Hematopoietic multipotent progenitor cell treated with erythropoietin and hydrocortisone succinate and interleukin-3 and kit ligand, for 6 days (in vitro differentiated cells): ENCODE measurements around the gene POM121L2.

ENCODE experiments used
- DNase-seq: peaks from one replicate; pipeline ENCODE4 v3.0.0-alpha.2; 2015

The POM121L2 gene

DNA sequence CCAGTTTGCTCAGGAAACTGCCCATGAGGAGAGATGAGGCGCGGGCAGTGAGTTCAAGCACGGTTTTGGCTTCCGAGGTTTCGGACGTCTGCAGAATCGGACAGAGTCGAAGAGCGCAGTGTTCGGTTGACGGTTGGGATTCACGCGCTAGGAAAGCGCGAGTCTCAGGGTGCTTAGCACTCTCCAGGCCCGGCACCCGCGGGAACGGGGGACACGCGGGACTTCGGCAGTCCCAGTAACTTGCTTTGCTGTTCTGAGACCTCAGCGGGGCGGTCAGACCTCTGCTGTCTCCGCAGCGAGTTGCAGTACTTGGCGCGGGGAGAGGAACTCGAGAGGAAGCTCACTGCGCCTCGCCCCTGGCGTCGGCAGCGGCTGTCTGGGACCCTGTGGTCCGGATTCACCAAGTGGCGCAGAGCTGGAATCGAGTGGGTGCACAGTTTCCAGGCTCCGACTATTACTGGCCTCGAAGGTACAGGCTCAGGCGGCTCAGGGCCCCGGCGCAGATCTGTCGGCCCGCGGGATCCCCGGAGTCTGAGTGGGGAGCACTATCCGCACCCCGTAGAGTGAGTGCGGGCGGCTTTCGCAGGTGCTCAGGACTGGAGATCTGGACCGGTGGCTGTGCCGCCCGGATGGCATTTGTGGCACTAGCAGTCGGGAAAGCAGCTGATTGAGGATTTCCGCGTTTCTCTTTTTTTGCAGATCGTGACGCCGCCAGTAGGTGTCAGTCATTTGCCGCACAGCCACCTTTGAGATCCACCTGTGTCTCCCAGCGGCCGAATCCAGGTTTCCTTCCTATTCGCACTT is at the start of gene POM121L2:
Gene POM121L2, minus strand, starts transcription at position 128 of the 804 bp plus-strand sequence. Its CDS starts 103 bp downstream, at position 25.
- peak; percentile 71 for DNase-seq

DNA sequence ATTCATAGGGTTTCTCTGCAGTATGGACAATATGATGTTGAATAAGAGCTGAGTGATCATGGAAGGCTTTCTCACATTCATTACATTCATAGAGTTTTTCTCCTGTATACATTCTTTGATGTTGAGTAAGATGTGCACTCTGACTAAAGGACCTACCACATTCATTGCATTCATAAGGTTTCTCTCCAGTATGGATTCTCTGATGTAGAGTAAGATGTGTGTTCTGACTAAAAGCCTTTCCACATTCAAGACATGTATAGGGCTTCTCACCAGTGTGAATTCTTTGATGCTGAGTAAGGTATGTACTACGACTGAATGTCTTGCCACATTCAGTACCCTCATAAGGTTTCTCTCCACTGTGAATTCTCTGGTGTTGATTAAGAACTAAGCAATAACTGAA is 47.2 kb upstream of the POM121L2 start:
- DNase-seq: no peak

DNA sequence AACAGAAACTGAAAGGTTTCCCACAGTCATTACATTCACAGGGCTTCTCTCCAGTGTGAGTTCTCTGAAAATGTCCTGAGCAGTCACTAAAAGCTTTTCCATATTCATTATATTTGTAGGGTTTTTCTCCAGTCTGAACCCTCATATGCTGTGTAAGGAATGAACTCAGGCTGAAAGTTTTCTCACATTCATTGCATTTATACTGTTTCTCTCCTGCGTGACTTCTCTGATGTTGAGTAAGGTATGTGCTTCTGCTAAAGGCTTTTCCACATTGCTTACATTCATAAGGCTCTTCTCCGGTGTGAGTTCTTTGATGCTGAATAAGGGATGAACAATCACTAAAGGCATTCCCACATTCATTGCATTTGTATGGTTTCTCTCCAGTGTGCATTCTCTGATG is 46.7 kb upstream of the POM121L2 start:
- no peak for DNase-seq

DNA sequence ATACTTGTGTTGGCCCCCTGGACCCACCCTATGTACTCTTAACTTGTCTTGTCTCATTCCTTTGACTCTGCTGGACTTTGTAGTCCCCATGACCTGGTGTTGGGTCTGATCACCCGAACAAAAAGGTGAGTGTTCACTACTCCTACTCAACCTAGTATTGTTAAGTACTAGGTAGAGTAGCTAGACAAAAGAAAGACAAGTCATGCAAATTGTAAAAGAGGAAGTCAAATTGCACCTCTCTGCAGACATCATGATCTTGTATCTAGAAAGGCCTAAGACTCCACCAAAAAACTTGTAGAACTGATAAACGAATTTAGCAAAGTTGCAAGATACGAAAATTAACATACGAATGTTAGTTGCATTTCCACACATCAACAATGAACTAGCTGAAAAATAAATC is 40.8 kb upstream of the POM121L2 start:
- no peak for DNase-seq

DNA sequence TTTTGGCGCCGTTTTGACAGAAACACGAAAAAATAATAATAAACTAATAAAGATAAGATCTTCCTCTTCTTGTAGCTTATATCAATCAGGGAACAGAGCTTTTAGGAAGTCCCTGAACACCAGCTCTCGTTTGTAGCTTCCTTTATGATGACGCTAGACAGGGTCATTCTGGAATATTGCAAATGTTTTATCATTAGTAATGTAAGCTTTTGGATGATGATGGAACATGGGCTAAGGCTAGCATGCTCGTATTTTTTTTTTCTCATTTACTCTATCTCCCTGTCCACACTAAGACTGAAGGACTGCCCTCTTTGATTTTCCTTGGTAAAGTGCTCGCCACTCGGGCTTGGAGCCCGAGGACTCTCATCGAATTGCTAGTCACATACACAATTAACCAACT is 22.1 kb upstream of the POM121L2 start:
- no peak for DNase-seq

DNA sequence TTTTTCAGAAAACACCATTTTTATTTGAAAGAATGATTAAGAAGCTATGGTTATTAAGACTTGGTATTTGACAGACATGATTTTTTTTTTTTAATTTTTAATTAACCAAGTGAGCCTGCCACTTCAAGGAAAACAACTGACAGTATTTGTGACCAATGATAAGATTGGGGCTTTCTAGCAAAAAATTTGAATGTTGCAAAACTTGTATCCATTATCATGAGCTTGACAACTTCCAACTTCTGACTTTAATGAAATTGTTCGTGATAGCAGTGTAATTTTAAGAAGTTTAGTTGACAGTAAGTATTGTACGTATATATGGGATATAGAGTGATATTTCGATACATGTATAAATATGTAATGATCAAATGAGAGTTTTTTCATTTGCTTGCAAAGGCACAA is 21.6 kb upstream of the POM121L2 start:
- DNase-seq: no peak

DNA sequence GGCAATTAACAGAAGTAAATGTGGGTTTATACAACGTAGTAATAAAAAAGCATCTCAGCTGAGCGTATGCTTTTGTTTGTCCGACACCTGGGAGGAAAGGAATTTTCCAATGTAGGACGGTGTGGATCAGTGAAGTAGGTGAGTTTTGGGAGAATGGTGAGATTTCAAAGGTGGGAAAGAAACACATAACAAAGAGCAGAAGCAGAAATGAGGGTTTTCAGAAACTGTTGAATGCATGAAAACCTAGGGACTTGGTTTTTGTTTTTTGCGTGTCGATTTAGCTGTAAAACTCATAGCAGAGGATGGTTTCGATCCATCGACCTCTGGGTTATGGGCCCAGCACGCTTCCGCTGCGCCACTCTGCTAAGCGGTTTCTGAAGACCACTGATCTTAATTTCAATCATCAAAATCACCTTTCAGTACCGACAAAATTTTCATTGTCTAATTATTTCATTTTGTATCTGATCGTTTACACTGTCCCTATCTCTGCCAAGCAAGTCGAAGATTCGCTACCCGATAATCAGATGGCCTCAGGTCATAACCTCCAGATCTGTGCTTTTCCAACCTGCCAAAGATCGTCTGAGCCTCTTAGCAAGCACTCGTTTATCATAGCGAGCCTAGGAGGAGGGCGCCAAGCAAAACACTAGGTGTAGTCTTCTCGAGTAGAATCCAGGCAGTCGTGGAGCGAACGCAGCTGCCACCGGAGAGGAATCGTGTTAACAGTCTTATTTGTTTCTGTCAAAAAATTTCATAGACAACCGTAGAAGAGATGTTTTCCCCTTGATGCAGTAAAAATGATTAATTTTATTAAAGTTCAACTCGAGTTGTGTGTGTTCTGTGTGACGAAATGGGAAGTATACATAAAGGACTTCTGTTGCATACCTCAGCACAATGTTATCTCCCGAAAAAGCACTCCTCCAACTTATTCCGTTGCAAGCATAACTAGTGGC is 20.9 kb upstream of the POM121L2 start:
- peak; percentile 77 for DNase-seq

DNA sequence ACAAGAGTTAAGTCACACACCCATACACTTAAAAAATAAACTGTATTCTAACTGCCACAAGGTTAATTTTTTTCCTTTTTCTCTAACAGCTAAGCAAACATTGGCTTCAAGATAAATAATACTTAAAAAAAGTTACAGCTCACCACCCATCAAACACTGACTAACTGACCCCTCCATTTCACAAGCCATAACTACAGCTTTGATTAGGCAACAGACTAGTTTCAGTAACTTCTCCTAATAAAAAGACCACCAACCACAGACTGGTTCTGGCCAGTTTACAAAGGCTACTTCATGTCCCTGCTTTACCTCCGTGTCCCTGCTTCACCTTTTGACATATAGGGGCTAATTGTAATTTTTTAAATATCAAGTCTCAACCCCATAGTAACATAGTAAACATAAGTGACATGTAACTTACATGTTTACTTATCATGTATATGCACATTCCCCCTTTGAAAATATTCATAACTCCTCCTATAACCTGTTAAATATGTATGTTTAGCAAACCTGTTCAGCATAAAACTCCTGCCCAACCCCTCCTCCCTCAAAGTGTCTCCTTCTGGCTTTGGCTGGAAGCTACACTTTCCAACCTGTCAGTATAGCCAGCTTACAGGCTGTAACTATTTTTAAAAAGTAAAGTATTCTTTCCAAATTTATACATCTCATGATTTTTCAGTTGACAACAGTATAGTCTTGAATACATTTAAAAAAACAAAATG is 15.1 kb upstream of the POM121L2 start:
- no peak for DNase-seq

DNA sequence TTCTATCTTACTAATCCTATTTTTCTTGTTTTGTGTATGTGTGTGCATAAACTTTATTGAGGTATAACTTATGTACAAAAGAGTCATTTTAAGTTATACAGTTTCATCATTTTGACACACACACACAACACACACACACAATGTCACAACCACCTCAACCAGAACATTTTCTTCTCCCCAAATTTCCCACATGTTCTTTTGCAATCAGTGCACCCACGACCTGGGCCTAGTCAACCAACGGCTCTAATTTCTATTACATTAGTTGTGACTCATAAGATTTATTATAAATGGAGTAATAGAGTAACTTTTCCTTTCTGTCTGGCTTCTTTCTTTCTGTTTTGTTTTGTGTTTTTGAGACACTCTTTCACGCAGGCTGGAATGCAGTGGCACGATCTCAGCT is 9.8 kb upstream of the POM121L2 start:
- no peak for DNase-seq

DNA sequence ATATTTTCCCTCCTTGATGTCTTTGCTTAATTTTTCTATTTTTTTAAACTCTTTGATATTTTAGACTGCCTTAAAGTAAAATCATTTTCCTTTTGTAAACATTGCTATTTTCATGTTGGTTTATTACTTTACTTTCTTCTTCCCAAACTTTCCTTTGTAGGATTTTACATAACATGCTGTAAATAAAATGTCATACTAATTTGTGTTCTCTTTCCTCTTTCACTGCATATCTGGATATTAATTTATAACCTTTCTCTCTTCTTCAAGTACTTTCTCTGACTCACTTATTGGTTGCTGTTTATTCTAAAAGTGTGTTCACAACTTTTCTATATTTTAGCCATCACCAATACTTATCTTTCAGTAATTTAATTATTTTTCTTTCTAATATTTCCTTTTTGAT is 9.3 kb upstream of the POM121L2 start:
- no peak for DNase-seq

DNA sequence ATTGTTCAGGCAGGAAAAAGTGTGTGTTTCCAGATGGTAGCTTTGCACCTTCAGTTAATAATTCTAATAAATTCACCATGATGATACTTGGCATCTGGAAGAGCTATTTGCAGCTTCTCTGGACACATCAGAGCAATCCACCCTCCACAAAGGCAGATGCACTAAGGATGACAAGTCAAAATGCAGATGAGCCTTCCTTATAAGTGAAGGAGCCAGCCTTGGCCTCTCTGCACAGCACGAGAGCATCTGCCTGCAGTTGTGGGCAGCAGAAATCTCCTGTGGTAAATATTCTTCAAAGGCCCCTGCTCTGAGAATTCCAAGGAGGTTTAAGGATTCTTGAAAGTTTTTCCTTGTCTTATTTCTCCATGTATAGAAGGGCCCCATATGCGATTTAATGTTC is 6.9 kb upstream of the POM121L2 start:
- DNase-seq: no peak

DNA sequence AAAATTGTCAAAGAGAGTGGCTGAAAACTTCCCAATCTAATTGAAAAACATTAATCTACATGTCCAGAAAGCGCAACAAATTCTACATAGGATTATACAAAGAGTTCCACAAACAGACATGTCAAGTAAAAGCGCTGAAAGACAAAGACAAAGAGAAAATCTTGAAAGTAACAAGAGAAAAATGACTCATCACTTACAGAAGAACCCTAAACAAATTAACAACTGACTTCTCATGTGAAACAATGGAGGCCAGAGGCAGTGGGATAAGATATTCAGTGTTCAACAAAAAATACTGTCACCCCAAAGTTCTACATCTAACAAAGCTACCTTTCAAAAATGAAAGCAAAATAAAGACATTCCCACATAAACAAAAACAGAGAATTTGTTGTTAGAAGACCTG is 2.0 kb upstream of the POM121L2 start:
- DNase-seq: no peak

DNA sequence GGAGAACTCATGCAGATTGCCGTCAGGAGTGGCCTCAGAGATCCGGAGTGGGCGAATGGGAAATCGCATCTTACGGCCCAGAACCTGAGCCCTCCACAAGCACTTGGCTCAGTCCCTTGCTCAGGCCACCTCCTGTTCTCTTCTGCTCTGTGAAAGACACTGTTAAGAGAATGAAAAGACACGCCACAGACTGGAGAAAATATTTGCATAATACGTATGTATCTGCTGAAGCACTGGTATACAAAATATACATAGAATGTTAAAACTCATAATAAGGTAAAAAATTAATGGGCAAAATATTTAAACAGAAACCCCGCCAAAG is 838 bp upstream of the POM121L2 start:
- DNase-seq: no peak

DNA sequence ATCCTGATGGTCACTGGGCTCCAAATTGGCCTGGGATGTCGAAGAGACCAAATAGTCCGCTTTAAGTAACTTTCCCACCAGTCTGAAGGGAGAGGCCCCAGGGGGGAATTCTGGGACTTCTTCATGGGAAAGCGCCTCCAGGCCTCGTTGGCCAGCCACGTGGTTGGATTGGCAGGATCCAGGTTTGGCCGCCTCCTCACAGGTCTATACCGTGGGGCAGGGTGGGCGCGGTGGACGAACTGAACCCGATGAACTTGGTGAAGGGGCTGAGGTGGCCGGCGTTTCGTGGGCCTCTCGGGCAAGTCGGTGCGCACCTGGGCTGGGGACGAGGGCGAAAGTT is 297 bp downstream of the POM121L2 start:
- no peak for DNase-seq

DNA sequence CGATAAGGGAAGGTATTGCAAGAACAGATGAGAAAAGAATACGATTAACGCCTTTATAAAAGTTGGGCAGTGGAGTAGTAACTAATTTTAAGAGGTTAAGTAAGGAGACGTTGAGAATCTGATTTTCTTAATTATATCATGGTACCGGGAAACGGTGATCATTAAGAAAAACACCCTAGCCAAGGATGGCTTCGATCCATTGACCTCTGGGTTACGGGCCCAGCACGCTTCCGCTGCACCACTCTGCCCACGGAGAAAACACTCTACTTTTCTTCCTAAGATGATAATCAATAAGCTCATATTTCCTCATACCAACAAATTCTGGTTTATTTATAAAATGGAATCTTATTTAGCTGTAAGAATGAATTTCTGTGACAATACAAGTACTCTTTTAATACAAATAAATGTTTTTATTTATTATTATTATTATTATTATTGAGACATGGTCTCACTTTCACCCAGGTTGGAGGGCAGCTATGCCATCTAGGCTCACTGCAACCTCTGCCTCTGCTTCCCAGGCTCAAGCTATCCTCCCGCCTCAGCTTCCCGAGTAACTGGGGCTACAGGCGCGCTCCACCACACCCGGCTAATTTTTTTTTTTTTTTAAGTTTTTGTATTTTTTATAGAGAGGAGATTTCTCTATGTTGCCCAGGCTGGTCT is 8.3 kb downstream of the POM121L2 start:
- DNase-seq: no peak

DNA sequence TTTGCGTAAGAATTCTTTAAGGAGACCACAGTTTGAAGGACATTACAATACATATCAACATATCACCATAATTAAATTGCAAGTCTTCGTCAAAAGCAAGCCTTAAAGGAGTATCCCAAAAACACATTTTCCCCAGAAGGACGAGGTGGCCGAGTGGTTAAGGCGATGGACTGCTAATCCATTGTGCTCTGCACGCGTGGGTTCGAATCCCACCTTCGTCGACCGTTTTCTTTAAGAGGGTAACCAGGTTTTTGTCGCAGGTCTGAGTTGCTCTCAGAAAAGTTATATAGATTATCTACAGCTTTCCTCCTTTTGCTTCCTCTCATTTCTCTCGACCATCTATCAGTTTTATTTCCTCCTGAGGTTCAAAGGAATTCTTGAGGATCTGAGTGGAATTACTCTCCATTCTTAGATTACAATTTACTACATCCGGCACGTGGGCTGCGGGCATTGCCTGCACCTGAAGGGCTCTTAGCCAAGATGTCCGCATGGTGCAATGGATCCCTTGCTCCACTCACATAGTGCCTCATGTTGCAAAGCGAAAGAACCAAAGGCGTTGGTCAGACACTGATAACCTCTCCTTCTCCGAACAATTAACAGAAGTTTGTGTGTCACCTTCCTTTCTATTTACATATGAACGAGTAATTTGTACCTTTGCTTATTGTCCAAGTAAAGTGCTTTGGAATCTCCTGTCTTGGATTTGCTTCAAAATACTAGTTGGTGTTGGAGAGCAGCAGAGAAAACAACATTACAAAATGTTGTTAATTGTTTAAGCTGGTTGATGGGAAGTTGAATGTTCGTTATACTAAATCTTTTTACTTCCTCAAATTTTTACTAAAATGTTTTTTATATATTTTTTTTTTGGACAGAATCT is 14.0 kb downstream of the POM121L2 start:
- peak; percentile 49 for DNase-seq

DNA sequence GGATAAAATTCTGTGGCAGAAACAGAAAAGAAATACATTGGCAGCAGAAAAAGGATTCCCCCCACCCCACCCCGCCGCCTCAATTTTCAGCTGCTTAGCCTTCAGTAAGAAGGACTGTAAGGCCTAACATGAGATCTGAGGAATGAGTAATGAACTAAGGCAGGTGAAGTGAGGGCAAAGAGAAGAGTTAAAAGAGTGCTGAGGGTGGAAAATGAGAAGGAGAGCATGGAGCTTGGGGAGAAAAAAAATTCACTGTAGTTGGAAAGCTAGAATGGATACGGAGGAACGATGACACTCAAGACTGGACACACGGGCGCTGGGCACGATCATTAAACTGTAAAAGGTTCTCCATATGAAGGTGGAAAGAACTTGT is 14.6 kb downstream of the POM121L2 start:
- DNase-seq: no peak

DNA sequence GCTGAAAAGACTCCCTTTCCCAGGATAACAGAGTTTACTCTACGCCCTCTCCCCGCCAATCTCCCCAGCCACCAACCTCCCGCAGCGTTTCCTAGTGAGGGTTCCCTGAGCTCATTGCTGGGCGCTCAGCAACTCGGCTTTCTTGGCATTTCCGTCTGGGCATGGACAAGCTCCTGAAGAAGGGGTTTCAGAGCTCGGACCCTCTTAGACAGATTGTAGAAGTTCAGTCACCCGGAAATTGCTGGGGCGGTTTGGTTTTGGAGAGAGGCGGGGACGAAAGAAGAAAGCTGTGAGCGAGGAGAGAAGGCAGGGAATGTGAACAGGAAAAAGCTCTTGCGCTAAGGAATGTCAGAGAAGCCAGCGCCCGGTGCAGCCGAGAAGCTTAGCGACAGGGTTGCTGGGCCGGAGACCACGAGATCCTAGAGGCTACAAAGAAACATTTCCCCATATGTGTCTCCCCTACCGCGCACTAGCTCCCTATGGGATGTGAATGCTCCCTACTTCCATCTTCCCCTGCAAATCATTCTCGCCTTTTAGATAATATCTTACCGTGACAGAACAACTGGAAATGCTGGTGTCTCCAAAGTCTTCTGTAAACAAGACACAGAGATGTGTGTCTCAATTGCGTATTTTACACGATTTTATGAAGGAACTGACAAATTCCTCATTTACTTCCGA is 15.8 kb downstream of the POM121L2 start:
- no peak for DNase-seq

DNA sequence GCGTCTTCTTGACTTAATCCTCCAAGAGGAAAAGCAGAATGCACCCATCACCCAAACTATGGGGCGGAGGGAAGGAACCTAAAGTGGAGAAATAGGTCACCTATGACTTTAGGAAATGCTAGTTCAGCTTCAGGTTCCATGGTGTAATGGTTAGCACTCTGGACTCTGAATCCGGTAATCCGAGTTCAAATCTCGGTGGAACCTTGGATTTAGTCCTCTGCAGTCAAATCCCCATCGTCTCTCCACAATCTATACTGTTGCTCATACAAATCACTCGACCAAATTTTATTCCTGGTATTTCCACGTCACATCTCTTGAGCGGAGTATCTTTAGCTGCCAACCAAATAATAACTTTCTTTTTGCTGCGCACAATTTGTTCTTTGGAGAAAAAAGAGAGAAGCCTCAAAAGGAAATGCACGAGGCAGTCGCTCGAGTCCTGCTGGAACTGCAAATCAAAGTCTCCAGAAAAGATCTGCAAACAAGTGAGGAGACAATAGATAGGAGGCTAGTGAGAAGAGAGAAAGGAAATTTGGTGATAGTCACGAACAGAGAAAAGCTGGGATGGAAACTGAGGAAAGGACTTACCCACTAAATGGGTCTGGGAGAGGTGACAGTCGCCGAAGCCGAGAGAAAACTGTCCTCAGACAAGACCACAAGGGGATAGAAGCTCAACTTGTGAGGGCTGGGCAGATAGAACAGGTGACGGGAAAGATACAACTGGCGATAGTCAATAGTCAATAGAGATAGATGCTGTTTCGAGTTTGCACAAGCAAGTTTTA is 16.6 kb downstream of the POM121L2 start:
- DNase-seq: peak; percentile 38

DNA sequence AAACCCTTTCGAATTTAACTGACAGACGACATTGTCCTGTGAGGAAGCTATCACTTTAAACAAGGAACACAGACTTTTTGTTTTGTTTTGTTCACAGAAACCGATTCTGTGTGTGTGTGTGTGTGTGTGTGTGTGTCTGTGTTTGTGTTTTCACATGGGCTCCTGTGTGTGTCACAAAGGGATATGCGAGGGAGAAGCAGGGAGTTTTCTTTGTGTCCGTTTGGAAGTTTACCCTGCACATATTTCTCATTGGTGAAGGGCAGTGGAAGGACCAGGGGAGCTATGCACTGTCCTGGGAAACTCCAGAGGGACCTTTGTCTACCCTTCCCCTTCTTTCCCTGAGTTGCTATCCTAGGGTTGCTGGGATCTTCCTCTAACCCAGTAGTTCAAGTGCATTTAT is 17.7 kb downstream of the POM121L2 start:
- DNase-seq: no peak
